Measurements from ENCODE around the gene CDH13. TPM values are rescaled to one million over a fixed set of nuclear protein-coding genes. Genes with fewer than 3 reads are reported as not detected.

CDH13 gene
- total and polyA plus RNA-seq, 9 of the 15 experiments (the other 6 are each of a cell fraction or from before 2014, with no cell fraction given): 0.03 TPM; not detected in 8

DNA sequence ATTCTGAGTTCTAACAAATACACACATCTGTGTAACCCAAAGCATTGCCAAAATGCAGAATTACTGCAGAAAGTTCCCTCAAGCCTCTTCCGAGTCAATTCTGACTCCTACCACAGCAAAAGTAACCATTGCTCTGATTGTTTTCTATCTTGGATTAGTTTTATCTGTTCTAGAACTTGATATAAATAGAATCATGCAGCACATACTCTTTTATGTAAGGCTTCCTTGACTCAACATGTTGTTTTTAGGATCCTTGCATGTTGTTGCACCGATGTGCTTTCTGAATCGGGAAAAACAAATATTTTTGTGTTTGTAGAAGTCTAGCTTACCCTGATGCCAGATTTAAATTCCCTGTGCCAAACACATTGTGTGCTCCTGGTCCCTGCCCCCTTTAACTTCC is 140.4 kb downstream of the CDH13 start (continued):
- TF ChIP-seq, protein P1, sequence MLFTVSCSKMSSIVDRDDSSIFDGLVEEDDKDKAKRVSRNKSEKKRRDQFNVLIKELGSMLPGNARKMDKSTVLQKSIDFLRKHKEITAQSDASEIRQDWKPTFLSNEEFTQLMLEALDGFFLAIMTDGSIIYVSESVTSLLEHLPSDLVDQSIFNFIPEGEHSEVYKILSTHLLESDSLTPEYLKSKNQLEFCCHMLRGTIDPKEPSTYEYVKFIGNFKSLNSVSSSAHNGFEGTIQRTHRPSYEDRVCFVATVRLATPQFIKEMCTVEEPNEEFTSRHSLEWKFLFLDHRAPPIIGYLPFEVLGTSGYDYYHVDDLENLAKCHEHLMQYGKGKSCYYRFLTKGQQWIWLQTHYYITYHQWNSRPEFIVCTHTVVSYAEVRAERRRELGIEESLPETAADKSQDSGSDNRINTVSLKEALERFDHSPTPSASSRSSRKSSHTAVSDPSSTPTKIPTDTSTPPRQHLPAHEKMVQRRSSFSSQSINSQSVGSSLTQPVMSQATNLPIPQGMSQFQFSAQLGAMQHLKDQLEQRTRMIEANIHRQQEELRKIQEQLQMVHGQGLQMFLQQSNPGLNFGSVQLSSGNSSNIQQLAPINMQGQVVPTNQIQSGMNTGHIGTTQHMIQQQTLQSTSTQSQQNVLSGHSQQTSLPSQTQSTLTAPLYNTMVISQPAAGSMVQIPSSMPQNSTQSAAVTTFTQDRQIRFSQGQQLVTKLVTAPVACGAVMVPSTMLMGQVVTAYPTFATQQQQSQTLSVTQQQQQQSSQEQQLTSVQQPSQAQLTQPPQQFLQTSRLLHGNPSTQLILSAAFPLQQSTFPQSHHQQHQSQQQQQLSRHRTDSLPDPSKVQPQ (CRISPR knock-in tag; IDR thresholded peaks at IDR 0.05; ENCODE audit: borderline replicate concordance): no peak

DNA sequence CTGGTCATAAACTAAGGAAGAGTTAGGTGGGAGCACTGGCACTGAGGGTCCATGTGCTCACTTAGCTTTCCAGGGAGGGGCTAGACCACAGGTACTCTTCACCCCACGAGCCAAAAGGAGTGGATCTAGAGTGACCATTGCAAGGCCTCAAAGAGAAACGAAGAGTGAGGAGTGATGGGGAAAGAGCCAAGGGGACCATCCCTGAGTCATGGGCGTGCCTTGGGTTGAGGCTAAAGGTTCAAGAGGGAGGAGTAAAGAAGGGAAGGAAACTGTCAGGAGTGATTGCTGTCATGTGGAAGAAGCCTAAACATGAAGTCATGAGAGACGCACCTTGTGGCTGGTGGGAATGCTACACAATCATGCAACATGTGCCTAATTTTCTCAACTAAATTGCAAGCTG is 141.0 kb downstream of the CDH13 start:
- FAIRE-seq (no peak), ATAC-seq (no peak)
- TF ChIP-seq TARDBP (IDR thresholded peaks at IDR 0.05): no peak
- TF ChIP-seq JUNB (CRISPR knock-in tag; conservative IDR thresholded peaks at IDR 0.05): no peak
- no peak for TF ChIP-seq CBFB (CRISPR knock-in tag; IDR thresholded peaks at IDR 0.05)
- no peak for TF ChIP-seq ZNF644 (tag; IDR thresholded peaks at IDR 0.05; ENCODE audit: low read depth)
- no peak for TF ChIP-seq ZNF766 (CRISPR knock-in tag; conservative IDR thresholded peaks at IDR 0.05)
- no peak for TF ChIP-seq ZNF384 (IDR thresholded peaks at IDR 0.05; ENCODE audit: low read depth, low read length)
- TF ChIP-seq LEF1 (IDR thresholded peaks at IDR 0.05): no peak
- TF ChIP-seq MXI1 (IDR thresholded peaks at IDR 0.05; ENCODE audit: low read depth, low read length): no peak
- no peak for TF ChIP-seq GATAD2A (IDR thresholded peaks at IDR 0.05)
- TF ChIP-seq ELF4 (CRISPR knock-in tag; IDR thresholded peaks at IDR 0.05): no peak
- TF ChIP-seq ZNF586 (CRISPR knock-in tag; conservative IDR thresholded peaks at IDR 0.05): no peak
- TF ChIP-seq ARID4B (CRISPR knock-in tag; IDR thresholded peaks at IDR 0.05): no peak
- no peak for TF ChIP-seq THRB (CRISPR knock-in tag; conservative IDR thresholded peaks at IDR 0.05)
- no peak for TF ChIP-seq RFX1 (IDR thresholded peaks at IDR 0.05)

More for the DNA sequence above, 141.0 kb downstream of the CDH13 start:
- no peak overlapping the region for H3K4me3 ChIP-seq
- H3K27ac ChIP-seq (ENCODE audit: extremely low read depth, low read depth, low read length): no peak overlapping the region
- no peaks in the 10 kb centered on the region for H3K27me3 ChIP-seq (ENCODE audit: control insufficient read depth in 2 of 2, insufficient read depth in 2 of 2, low read length in 2 of 2)
- H3K9me3 ChIP-seq (replicated peaks; ENCODE audit: control insufficient read depth, insufficient read depth, low read depth, low read length): no peaks in the 10 kb centered on the region
- ChIA-PET CTCF (ENCODE audit: low intra/inter-chr PET ratio) (no interaction called here), POLR2A (no interaction called here)
- WGBS (ENCODE audit: insufficient coverage, low coverage, missing lambda C conversion rate): 0% methylated on average over 4 of the region's 4 CpGs
- H3K4me2 ChIP-seq (ENCODE audit: insufficient read depth, low read length): no peak overlapping the region
- H3K9me1 ChIP-seq (ENCODE audit: control insufficient read depth, insufficient read depth, low read length): no peaks in the 10 kb centered on the region
- no peak for DNase-seq (ENCODE audit: extremely low read depth in 1 of 4, low spot score in 3 of 4)
- no TSS peak for BruUV-seq (replicated peaks)
- H3K9ac ChIP-seq (ENCODE audit: insufficient read depth in 1 of 2, low read depth in 2 of 2, low read length in 2 of 2): no peak overlapping the region
- H2AFZ ChIP-seq (ENCODE audit: low read depth, low read length): no peak overlapping the region
- H3K4me1 ChIP-seq (replicated peaks in 1 of 2; ENCODE audit: control insufficient read depth in 2 of 2, insufficient read depth in 2 of 2, low read length in 2 of 2): no peaks in the 10 kb centered on the region
- H4K20me1 ChIP-seq (replicated peaks; ENCODE audit: control insufficient read depth, insufficient read depth, low read length): no peaks in the 10 kb centered on the region
- in situ Hi-C loops (cut with MboI): no loop called here
- no peaks in the 10 kb centered on the region for H3K79me2 ChIP-seq (ENCODE audit: control insufficient read depth, insufficient read depth, low read length)
- intact Hi-C loops (cut with micrococcal nuclease): no loop called here
- no peaks in the 10 kb centered on the region for H3K36me3 ChIP-seq (ENCODE audit: control insufficient read depth, insufficient read depth, low read length)

Data from K562 (cell line).